LHCN-M2 (cell line): ENCODE data around the gene SREBF2. TPM values are rescaled to one million over a fixed set of nuclear protein-coding genes. Genes with fewer than 3 reads are reported as not detected.

ENCODE experiments used
- DNase-seq: peaks from one replicate; pipeline ENCODE4 v3.0.0-alpha.2; 2012; ENCODE audit warnings: low read depth
- total RNA-seq: library from RNA; depleted of rRNA; stranded (reverse); fragments of >200 nt; gene quantifications from 2 replicates; pipeline ENCODE4 v1.2.3, GENCODE V29; 2014

Gene SREBF2
- total RNA-seq, 1 experiment from 2014 or later, result 42.1 TPM

GRCh38 chr22:41876675-41877074, 43.8 kb downstream of the SREBF2 start:
- DNase-seq, result no peak

GRCh38 chr22:41880653-41881052, 47.7 kb downstream of the SREBF2 start:
- no peak for DNase-seq

GRCh38 chr22:41883400-41883799, 50.5 kb downstream of the SREBF2 start:
- DNase-seq, result no peak

GRCh38 chr22:41885116-41885515, 52.2 kb downstream of the SREBF2 start:
- DNase-seq, result no peak

- DNase-seq, result no peak
Measured at GRCh38 chr22:41885516-41885915, 52.6 kb downstream of the SREBF2 start.

- no peak for DNase-seq
Measured at GRCh38 chr22:41888627-41889200, 55.8 kb downstream of the SREBF2 start.

- no peak for DNase-seq
Measured at GRCh38 chr22:41891407-41891806, 58.5 kb downstream of the SREBF2 start.

- DNase-seq, result no peak
Measured at GRCh38 chr22:41892721-41893120, 59.8 kb downstream of the SREBF2 start.

GRCh38 chr22:41893591-41894375, 60.9 kb downstream of the SREBF2 start:
- no peak for DNase-seq

- DNase-seq, result no peak
Measured at GRCh38 chr22:41898645-41899044, 65.7 kb downstream of the SREBF2 start.

- no peak for DNase-seq
Measured at GRCh38 chr22:41899110-41899509, 66.2 kb downstream of the SREBF2 start.

GRCh38 chr22:41899992-41900651, 67.2 kb downstream of the SREBF2 start:
- DNase-seq, result no peak

- DNase-seq, result no peak
Measured at GRCh38 chr22:41900652-41901312, 67.9 kb downstream of the SREBF2 start.

GRCh38 chr22:41902016-41902415, 69.1 kb downstream of the SREBF2 start:
- no peak for DNase-seq

GRCh38 chr22:41902932-41903421, 70.1 kb downstream of the SREBF2 start:
- no peak for DNase-seq

GRCh38 chr22:41904450-41905410, 71.8 kb downstream of the SREBF2 start:
- DNase-seq, result no peak

GRCh38 chr22:41905411-41906202, 72.7 kb downstream of the SREBF2 start:
- no peak for DNase-seq

GRCh38 chr22:41906822-41907221, 73.9 kb downstream of the SREBF2 start:
- no peak for DNase-seq

GRCh38 chr22:41907436-41908401, 74.8 kb downstream of the SREBF2 start:
- no peak for DNase-seq
